Liver (tissue), 9 donors: Measurements from ENCODE around the gene BCL6B. TPM values are rescaled to one million over a fixed set of nuclear protein-coding genes. Genes with fewer than 3 reads are reported as not detected.

Experiments used
- DNase-seq: peaks from one replicate; pipeline ENCODE4 v3.0.0-alpha.2; 2017; ENCODE audit warnings: low spot score
- H3K27ac ChIP-seq, 2 donors: one replicate each; pipeline ENCODE4 v1.7.0; 2013; ENCODE audit warnings: inconsistent platforms in 2 of 2, low read length in 2 of 2, control low read depth in 1 of 2, low read depth in 1 of 2, mild to moderate bottlenecking in 1 of 2
- H3K27me3 ChIP-seq, 4 donors: one replicate each; pipeline versions ENCODE4 v1.6.1 to v1.7.0; 2013; ENCODE audit warnings: low read length in 3 of 4, inconsistent platforms in 1 of 4, mild to moderate bottlenecking in 1 of 4, moderate library complexity in 1 of 4; ENCODE audit not compliant: control insufficient read depth in 4 of 4, insufficient read depth in 4 of 4
- H3K36me3 ChIP-seq, 4 donors: one replicate each; pipeline versions ENCODE4 v1.6.1 to v1.7.0; 2013; ENCODE audit warnings: low read length in 3 of 4, mild to moderate bottlenecking in 3 of 4, low read depth in 1 of 4, moderate library complexity in 1 of 4; ENCODE audit not compliant: control insufficient read depth in 4 of 4, insufficient read depth in 3 of 4
- H3K4me1 ChIP-seq, 4 donors: one replicate each; pipeline versions ENCODE4 v1.6.1 to v1.7.0; 2013; ENCODE audit warnings: low read length in 3 of 4, mild to moderate bottlenecking in 3 of 4, moderate library complexity in 1 of 4; ENCODE audit not compliant: control insufficient read depth in 4 of 4, insufficient read depth in 4 of 4
- H3K4me3 ChIP-seq, 3 donors: one replicate each; pipeline versions ENCODE4 v1.6.1 to v1.7.0; 2013; ENCODE audit warnings: low read length in 3 of 3, control low read depth in 1 of 3, low read depth in 1 of 3, mild to moderate bottlenecking in 1 of 3
- H3K9ac ChIP-seq, 2 donors: one replicate each; pipeline ENCODE4 v1.7.0; 2013; ENCODE audit warnings: low read length in 2 of 2, mild to moderate bottlenecking in 2 of 2, moderate library complexity in 2 of 2, control low read depth in 1 of 2, low read depth in 1 of 2
- H3K9me3 ChIP-seq, 4 donors: one replicate each; pipeline versions ENCODE4 v1.6.1 to v1.7.0; 2013; ENCODE audit warnings: low read length in 3 of 4; ENCODE audit not compliant: control insufficient read depth in 4 of 4
- EGR1 ChIP-seq, 2 donors: IDR thresholded peaks; 2 replicates each; pipeline ENCODE4 v1.6.1; 2016 to 2018; ENCODE audit warnings: antibody characterized with exemption in 2 of 2, low read depth in 2 of 2
- FOXA1 ChIP-seq: IDR thresholded peaks from 2 replicates; pipeline ENCODE4 v1.6.1; 2016; ENCODE audit warnings: antibody characterized with exemption
- FOXA2 ChIP-seq: IDR thresholded peaks from 2 replicates; pipeline ENCODE4 v1.6.1; 2016; ENCODE audit warnings: antibody characterized with exemption
- GABPA ChIP-seq, 2 donors: IDR thresholded peaks in 1 of 2; conservative IDR thresholded peaks in 1 of 2; 2 replicates each; pipeline ENCODE4 v1.6.1; 2016; ENCODE audit warnings: antibody characterized with exemption in 2 of 2, mild to moderate bottlenecking in 1 of 2, moderate library complexity in 1 of 2
- HNF4A ChIP-seq, 2 donors: conservative IDR thresholded peaks; 2 replicates each; pipeline ENCODE4 v1.6.1; 2016; ENCODE audit warnings: antibody characterized with exemption in 2 of 2, mild to moderate bottlenecking in 2 of 2
- JUND ChIP-seq, 2 donors: IDR thresholded peaks; 2 replicates each; pipeline ENCODE4 v1.6.1; 2016; ENCODE audit warnings: antibody characterized with exemption in 2 of 2
- NR2F2 ChIP-seq: IDR thresholded peaks from 2 replicates; pipeline ENCODE4 v1.6.1; 2016; ENCODE audit warnings: antibody characterized with exemption
- RAD21 ChIP-seq, 2 donors: IDR thresholded peaks; 2 replicates each; pipeline ENCODE4 v1.6.1; 2016; ENCODE audit warnings: antibody characterized with exemption in 2 of 2, mild to moderate bottlenecking in 2 of 2
- RXRA ChIP-seq, 2 donors: IDR thresholded peaks; 2 replicates each; pipeline ENCODE4 v1.6.1; 2017 to 2018; ENCODE audit warnings: antibody characterized with exemption in 2 of 2, mild to moderate bottlenecking in 1 of 2
- SP1 ChIP-seq: IDR thresholded peaks from 2 replicates; pipeline ENCODE4 v1.6.1; 2018; ENCODE audit warnings: antibody characterized with exemption, mild to moderate bottlenecking
- TAF1 ChIP-seq: conservative IDR thresholded peaks from 2 replicates; pipeline ENCODE4 v1.6.1; 2016; ENCODE audit warnings: antibody characterized with exemption, mild to moderate bottlenecking
- YY1 ChIP-seq: IDR thresholded peaks from 2 replicates; pipeline ENCODE4 v1.6.1; 2016; ENCODE audit warnings: antibody characterized with exemption, mild to moderate bottlenecking
- WGBS: extraction: QIAGEN DNeasy Blood & Tissue Kit; methylation state at CpG from one replicate; pipeline ENCODE4 v1.1.7; 2013; 5-methylcytosine and 5-hydroxymethylcytosine counted together
- polyA plus RNA-seq, 2 donors: library from polyadenylated mRNA; stranded (reverse) in 1 of 2; unstranded in 1 of 2; fragments of 200-250 nt in 1 of 2; fragments of >200 nt in 1 of 2; fragmentation: Nextera tagmentation in 1 of 2; extraction: Ambion mirVana in 1 of 2; gene quantifications; one replicate each; pipeline versions ENCODE4 v1.2.1 to v1.2.3, GENCODE V29; 2013 to 2015
- total RNA-seq, 2 donors: library from RNA; depleted of rRNA; stranded (reverse); fragments of >200 nt; gene quantifications; one replicate each; pipeline ENCODE4 v1.2.3, GENCODE V29; 2014
- TF ChIP-seq, protein P1 (sequence below): IDR thresholded peaks from 2 replicates; pipeline ENCODE4 v1.6.1; 2016; ENCODE audit warnings: antibody characterized with exemption
- TF ChIP-seq, protein P2 (sequence below): IDR thresholded peaks from 2 replicates; pipeline ENCODE4 v1.6.1; 2016; ENCODE audit warnings: antibody characterized with exemption, mild to moderate bottlenecking
- TF ChIP-seq, protein P3 (sequence below): IDR thresholded peaks from 2 replicates; pipeline ENCODE4 v1.6.1; 2016; ENCODE audit warnings: antibody characterized with exemption
- TF ChIP-seq, protein P4 (sequence below): fragments of 150-350 bp; IDR thresholded peaks from 2 replicates; pipeline ENCODE4 v1.5.1; 2017; ENCODE audit warnings: improper control_type of control experiment, low read depth, low read length; ENCODE audit not compliant: missing input control
- donor health status: healthy.
- donor health status: healthy.
- donor health status: healthy.
- donor health status: healthy.
- donor health status: healthy.

BCL6B gene
- total and polyA plus RNA-seq, 4 donors = 1.1 to 5.7 (median 1.8) TPM

DNA sequence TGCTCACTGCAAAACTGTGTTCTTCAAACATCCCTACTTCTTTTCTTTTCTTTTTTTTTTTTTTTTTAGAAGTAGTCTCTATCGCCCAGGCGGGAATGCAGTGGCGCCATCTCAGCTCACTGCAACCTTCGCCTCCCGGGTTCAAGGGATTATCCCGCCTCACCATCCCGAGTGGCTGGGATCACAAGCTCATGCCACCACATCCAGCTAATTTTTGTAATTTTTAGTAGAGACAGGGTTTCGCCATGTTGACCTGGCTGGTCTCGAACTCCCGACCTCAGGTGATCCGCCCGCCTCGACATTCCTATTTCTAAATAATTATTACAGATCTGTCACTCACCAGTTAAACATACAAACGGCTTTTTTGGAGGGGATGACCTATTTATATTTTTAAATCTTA is 11.4 kb upstream of the BCL6B start:
- Histone ChIP-seq H3K4me3 (peak overlapping the region; percentile 82 to 96 (median 95)), H3K27me3 (no peaks in the 10 kb centered on the region), H3K36me3 (peaks cover 0 to 7% (median 0%) of the 10 kb centered on the region in 4 donors), H3K4me1 (peaks cover 8 to 37% (median 28%) of the 10 kb centered on the region in 4 donors), H3K9me3 (no peaks in the 10 kb centered on the region), H3K9ac (peak overlapping the region; percentile 92 to 99), H3K27ac (no peak overlapping the region)
- no peak for DNase-seq
- peak; percentile 7 to 24 for TF ChIP-seq HNF4A (conservative IDR thresholded peaks at IDR 0.05)
- TF ChIP-seq, protein P1, sequence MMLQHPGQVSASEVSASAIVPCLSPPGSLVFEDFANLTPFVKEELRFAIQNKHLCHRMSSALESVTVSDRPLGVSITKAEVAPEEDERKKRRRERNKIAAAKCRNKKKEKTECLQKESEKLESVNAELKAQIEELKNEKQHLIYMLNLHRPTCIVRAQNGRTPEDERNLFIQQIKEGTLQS = no peak
- WGBS = 34% methylated on average over 14 of the region's 14 CpGs

DNA sequence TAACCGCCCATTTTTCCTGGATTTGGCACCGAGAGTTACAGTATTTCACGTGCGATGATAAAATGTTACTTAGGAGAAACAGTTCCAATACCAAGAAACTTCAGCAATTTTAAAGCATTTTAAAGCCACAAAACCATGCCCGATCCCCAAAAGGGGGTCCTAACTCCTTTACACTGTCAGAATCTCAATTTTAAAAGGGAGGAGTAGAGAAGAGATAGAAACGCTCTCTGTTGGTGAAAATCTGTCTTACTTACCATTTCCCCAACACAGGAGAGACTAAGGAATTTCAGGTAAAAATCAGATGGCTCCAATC is 11.0 kb upstream of the BCL6B start:
- H3K27ac ChIP-seq = peak overlapping the region; percentile 96 to 99
- H3K4me3 ChIP-seq = peak overlapping the region; percentile 82 to 96 (median 95)
- TF ChIP-seq FOXA1 (no peak), RXRA (IDR thresholded peaks at IDR 0.05) (no peak), TAF1 (no peak), FOXA2 (no peak), EGR1 (IDR thresholded peaks at IDR 0.05; ENCODE audit: low read depth in 2 of 2) (no peak), JUND (IDR thresholded peaks at IDR 0.05) (no peak), GABPA (IDR thresholded peaks at IDR 0.05 in 1 of 2, conservative IDR thresholded peaks at IDR 0.05 in 1 of 2) (no peak), HNF4A (conservative IDR thresholded peaks at IDR 0.05) (no peak), RAD21 (IDR thresholded peaks at IDR 0.05) (no peak), SP1 (no peak)
- TF ChIP-seq, protein P1 = no peak
- TF ChIP-seq, protein P2, sequence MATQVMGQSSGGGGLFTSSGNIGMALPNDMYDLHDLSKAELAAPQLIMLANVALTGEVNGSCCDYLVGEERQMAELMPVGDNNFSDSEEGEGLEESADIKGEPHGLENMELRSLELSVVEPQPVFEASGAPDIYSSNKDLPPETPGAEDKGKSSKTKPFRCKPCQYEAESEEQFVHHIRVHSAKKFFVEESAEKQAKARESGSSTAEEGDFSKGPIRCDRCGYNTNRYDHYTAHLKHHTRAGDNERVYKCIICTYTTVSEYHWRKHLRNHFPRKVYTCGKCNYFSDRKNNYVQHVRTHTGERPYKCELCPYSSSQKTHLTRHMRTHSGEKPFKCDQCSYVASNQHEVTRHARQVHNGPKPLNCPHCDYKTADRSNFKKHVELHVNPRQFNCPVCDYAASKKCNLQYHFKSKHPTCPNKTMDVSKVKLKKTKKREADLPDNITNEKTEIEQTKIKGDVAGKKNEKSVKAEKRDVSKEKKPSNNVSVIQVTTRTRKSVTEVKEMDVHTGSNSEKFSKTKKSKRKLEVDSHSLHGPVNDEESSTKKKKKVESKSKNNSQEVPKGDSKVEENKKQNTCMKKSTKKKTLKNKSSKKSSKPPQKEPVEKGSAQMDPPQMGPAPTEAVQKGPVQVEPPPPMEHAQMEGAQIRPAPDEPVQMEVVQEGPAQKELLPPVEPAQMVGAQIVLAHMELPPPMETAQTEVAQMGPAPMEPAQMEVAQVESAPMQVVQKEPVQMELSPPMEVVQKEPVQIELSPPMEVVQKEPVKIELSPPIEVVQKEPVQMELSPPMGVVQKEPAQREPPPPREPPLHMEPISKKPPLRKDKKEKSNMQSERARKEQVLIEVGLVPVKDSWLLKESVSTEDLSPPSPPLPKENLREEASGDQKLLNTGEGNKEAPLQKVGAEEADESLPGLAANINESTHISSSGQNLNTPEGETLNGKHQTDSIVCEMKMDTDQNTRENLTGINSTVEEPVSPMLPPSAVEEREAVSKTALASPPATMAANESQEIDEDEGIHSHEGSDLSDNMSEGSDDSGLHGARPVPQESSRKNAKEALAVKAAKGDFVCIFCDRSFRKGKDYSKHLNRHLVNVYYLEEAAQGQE = no peak
- peaks cover 0 to 7% (median 0%) of the 10 kb centered on the region in 4 donors for H3K36me3 ChIP-seq
- 1% methylated on average over 6 of the region's 6 CpGs for WGBS
- H3K9ac ChIP-seq = peak overlapping the region; percentile 92 to 99
- no peaks in the 10 kb centered on the region for H3K27me3 ChIP-seq
- H3K9me3 ChIP-seq = no peaks in the 10 kb centered on the region
- DNase-seq = no peak
- H3K4me1 ChIP-seq = peaks cover 8 to 39% (median 28%) of the 10 kb centered on the region in 4 donors

DNA sequence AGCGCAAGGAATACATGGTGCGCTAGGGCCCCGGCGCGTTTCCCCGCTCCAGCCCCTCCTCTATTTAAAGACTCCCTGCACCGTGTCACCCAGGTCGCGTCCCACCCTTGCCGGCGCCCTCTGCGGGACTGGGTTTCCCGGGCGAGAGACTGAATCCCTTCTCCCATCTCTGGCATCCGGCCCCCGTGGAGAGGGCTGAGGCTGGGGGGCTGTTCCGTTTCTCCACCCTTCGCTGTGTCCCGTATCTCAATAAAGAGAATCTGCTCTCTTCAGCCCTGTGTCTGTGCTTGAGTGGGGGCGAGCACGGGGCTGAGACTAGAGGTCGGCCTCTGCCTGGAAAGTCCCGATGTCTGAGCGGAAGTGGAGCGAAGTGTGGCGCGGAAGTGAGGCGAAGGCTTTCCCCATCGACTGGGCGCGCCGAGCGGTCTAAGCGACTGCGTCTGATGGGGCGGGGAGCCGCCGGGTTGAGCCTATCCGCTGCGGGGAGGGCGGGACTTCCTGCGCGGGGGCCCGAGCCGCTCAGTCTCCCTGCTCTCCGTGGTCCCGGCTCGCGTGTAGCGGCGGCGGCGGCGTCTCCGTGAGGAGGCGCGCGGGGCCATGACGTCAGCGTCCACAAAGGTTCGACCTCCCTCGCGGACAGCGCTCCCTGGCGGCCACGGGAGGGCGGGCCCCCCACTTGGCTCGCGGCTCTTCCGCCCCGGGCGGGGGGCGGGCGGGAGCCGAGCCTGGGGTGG is 8.4 kb upstream of the BCL6B start:
- DNase-seq = peak; percentile 95
- peaks cover 9 to 44% (median 30%) of the 10 kb centered on the region in 4 donors for H3K4me1 ChIP-seq
- H3K27ac ChIP-seq = peak overlapping the region; percentile 96 to 99
- H3K9me3 ChIP-seq = no peaks in the 10 kb centered on the region
- peaks cover 0 to 5% (median 0%) of the 10 kb centered on the region in 4 donors for H3K36me3 ChIP-seq
- no peaks in the 10 kb centered on the region for H3K27me3 ChIP-seq
- peak overlapping the region; percentile 82 to 96 (median 95) for H3K4me3 ChIP-seq
- H3K9ac ChIP-seq = peak overlapping the region; percentile 92 to 99
- under 1% methylated on average over 75 of the region's 75 CpGs for WGBS
- TF ChIP-seq YY1 (peak; percentile 72), GABPA (IDR thresholded peaks at IDR 0.05 in 1 of 2, conservative IDR thresholded peaks at IDR 0.05 in 1 of 2) (peak; percentile 80 to 93), HNF4A (conservative IDR thresholded peaks at IDR 0.05) (no peak), JUND (IDR thresholded peaks at IDR 0.05) (peak in 1 of 2 donors; percentile 46), RXRA (IDR thresholded peaks at IDR 0.05) (peak; percentile 19 to 37), NR2F2 (no peak)
- TF ChIP-seq, protein P3, sequence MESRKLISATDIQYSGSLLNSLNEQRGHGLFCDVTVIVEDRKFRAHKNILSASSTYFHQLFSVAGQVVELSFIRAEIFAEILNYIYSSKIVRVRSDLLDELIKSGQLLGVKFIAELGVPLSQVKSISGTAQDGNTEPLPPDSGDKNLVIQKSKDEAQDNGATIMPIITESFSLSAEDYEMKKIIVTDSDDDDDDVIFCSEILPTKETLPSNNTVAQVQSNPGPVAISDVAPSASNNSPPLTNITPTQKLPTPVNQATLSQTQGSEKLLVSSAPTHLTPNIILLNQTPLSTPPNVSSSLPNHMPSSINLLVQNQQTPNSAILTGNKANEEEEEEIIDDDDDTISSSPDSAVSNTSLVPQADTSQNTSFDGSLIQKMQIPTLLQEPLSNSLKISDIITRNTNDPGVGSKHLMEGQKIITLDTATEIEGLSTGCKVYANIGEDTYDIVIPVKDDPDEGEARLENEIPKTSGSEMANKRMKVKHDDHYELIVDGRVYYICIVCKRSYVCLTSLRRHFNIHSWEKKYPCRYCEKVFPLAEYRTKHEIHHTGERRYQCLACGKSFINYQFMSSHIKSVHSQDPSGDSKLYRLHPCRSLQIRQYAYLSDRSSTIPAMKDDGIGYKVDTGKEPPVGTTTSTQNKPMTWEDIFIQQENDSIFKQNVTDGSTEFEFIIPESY = no peak
- TF ChIP-seq, protein P4, sequence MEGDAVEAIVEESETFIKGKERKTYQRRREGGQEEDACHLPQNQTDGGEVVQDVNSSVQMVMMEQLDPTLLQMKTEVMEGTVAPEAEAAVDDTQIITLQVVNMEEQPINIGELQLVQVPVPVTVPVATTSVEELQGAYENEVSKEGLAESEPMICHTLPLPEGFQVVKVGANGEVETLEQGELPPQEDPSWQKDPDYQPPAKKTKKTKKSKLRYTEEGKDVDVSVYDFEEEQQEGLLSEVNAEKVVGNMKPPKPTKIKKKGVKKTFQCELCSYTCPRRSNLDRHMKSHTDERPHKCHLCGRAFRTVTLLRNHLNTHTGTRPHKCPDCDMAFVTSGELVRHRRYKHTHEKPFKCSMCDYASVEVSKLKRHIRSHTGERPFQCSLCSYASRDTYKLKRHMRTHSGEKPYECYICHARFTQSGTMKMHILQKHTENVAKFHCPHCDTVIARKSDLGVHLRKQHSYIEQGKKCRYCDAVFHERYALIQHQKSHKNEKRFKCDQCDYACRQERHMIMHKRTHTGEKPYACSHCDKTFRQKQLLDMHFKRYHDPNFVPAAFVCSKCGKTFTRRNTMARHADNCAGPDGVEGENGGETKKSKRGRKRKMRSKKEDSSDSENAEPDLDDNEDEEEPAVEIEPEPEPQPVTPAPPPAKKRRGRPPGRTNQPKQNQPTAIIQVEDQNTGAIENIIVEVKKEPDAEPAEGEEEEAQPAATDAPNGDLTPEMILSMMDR = peak; percentile 74
